Measurements from ENCODE around the gene CTNNA3.

Gene CTNNA3

GRCh38 chr10:66795866-66796265, 900.1 kb downstream of the CTNNA3 start:
- no peak for FAIRE-seq

GRCh38 chr10:66792441-66792840, 903.6 kb downstream of the CTNNA3 start:
- FAIRE-seq = no peak

DNA sequence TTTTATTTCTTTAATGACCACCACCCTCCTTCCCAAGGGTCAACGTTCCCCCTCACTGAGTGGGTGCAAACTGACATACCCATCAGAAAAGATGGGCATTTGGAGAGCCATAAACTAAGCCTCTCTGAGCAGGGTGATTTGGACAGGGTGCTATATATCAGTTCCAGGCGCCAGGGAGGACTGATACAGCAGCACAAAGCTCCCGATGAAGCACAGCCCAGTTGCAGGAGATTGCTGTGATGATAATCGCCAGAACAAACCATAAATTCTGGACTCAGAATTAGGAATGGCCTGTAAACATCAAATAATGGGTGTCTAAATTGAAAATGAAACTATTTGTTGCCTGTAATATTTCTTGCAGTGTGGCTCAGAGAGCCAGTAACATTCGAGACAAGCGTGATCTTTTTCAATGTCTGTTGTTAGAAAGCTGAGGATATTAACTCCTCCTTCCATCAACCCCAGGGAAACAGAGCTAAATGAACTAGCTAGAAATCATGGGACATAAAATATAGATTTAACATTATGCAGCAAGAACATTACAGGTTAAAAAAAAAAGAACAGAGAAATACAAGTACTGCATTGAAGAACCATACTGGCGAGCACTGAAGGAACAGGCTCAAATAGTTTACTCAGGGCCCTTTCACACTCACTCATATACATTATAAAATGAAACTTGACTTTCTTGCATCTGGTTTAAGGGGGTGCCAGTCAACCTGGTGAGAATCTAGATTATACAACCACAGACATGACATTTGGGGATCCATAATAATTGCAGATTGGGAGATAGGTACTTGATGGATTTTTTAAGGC, 907.6 kb downstream of the CTNNA3 start:
- no peak for FAIRE-seq

- no peak for FAIRE-seq
Observed at GRCh38 chr10:66786709-66787108, 909.3 kb downstream of the CTNNA3 start.

GRCh38 chr10:66784770-66785169, 911.2 kb downstream of the CTNNA3 start:
- no peak for FAIRE-seq

GRCh38 chr10:66783316-66783715, 912.7 kb downstream of the CTNNA3 start:
- FAIRE-seq = no peak

GRCh38 chr10:66782776-66783175, 913.2 kb downstream of the CTNNA3 start:
- FAIRE-seq = no peak

DNA sequence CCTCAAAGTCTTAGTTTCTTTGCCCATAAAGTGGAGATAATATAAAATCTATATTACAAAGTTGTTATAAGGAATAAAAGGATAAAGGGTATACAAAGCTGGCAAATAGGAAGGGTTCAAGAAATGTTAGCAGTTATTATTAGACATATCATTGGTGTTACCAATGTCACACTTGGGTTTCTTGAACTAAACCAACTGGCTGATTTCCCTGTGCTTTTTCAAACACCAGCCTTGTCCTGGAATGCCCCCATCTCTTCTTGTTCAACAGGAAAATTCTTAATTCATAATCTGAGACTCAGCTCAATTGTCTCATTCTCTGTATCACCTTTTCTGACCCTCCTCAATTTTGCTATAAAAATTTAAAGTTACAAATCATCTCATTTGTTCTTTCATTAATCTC, 913.9 kb downstream of the CTNNA3 start:
- FAIRE-seq = no peak

- FAIRE-seq = no peak
Observed at GRCh38 chr10:66780796-66781195, 915.2 kb downstream of the CTNNA3 start.

DNA sequence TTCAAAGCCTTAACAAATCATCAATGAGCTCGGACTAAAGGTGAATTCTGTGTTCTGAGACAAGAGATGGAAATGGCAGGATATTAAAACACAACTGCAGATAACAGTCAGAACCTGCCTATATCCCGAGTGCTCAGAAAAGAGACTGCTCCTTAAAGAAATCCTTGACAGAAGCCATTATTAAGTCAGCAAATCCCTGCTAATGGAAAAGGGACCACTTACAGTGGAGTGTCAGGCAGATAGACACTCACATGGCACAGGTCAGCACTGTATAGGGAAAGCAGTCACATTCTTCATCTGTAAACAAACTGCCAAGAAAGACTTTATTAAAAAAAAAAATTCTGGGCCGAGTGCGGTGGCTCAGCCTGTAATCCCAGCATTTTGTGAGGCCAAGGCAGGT, 917.6 kb downstream of the CTNNA3 start:
- no peak for FAIRE-seq

- no peak for FAIRE-seq
Observed at GRCh38 chr10:66777665-66778064, 918.3 kb downstream of the CTNNA3 start.

- no peak for FAIRE-seq
Observed at GRCh38 chr10:66773472-66773817, 922.5 kb downstream of the CTNNA3 start.

DNA sequence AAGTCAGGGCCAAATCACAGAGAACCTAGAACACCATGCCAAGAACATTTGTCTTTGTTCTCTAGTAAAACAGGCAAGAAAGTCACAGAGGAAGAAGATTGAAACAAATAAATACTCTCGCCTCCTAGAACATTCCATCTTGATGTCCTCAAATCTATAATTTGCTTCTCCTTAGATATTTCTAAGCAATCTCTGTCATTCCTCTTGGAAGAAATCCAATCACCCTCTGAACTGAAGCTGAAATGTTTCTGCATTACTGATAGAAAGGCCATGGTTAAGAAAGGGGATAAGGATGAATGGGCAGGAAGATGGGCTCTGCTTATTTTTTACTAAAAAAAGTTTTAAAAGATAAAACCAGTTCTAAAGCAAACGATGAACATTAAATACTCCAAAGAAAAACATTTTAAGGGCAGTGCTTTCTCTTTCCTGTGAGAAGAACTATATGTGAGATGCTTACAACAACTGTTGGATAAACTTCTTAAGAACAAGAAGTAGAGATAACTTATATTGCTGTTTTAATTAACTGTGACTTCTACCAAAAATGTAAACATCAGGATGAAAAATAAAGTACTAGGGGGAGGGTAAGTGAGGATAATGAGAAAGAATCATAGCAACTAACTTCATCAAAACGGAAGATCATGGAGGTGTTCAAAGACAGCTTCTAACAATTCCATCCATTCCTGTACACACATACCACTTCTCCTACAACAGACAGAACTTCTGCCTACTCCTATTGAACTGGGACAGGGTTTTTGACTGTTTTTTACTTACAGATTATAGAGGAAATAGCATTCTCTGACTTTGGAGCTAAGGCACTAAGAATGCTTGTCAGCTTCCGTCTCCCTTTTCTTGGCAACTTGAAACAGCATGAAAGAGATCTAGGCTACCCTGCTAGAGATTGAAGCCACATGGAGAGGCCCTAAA, 923.2 kb downstream of the CTNNA3 start:
- no peak for FAIRE-seq

DNA sequence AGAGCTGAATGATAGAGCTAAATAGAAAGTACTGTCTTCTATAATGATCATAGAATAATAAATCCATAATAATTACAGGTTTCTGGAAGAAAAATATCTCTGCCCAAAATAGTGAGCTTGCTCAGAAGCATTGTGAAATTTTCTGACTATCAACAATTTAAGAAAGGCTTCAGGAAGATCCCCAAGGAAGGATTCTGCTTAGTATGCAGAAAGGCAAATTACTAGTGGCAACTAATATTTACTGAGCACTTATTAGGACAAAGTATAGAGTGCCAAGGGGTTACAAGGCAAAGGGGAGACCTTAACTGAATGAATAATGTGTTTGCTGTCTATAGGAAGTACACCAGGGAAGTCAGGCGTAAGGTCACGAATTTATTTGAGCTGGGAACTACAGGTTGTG, 928.3 kb downstream of the CTNNA3 start:
- no peak for FAIRE-seq

- FAIRE-seq = no peak
Observed at GRCh38 chr10:66762218-66762729, 933.7 kb downstream of the CTNNA3 start.

- FAIRE-seq = no peak
Observed at GRCh38 chr10:66760941-66761340, 935.1 kb downstream of the CTNNA3 start.

- FAIRE-seq = no peak
Observed at GRCh38 chr10:66755474-66755873, 940.5 kb downstream of the CTNNA3 start.

GRCh38 chr10:66752714-66753113, 943.3 kb downstream of the CTNNA3 start:
- FAIRE-seq = no peak

DNA sequence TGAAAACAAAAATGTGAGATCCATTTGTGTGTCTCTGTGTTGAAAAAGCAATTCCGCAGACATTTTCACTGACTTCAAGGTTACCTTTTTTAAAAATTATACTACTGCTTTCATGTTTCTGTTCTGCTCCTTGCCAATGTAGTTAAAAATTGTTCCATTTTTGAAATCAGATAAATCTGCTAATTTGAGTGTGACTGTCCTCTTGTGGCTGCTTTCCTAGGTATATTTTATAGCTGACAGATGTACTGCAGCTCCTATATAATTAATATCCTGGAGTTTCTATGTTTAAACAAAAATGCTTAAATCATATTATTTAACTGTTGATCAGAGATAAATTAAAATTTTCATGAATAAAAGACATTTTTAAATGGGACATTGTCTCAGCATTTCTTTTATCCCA, 947.8 kb downstream of the CTNNA3 start:
- no peak for FAIRE-seq

DNA sequence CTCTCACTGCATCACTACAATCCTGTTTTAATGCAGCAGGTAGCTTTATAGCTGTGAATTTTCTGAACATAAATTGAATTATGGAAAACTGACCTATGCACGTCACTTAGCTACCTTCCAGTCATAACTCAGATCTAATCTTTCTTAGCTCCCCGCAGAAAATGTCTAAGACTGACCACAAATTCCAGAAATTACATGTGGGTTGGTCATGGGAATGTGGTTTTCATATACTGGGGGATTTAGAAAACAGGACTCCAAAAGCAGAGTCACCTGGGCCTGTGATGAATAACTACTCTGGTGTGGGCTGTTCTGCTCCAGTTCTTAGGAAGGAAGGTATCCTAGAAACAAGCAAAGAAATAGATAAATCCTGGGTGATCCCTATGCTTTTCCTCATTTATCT, 948.5 kb downstream of the CTNNA3 start:
- no peak for FAIRE-seq

- FAIRE-seq = no peak
Observed at GRCh38 chr10:66746711-66747110, 949.3 kb downstream of the CTNNA3 start.

- FAIRE-seq = no peak
Observed at GRCh38 chr10:66746246-66746645, 949.7 kb downstream of the CTNNA3 start.

- FAIRE-seq = no peak
Observed at GRCh38 chr10:66744915-66745314, 951.1 kb downstream of the CTNNA3 start.

DNA sequence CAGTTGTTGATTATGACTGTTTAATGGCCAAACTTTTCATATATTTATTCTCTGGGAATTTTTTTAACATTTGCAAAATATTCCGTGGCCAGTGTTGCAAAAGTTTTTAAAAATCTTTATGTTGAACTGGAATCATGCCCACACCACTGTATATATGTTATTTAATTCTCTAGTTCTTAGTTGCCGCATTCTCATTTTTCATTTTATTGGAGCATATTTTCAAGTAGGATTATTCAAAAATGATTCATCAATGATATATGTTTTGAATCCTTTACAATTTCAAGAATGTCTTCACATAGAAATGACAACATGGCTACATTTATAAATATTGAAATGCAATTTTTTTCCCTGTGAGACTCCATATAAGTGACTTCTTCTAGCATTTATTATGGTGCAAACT, 958.8 kb downstream of the CTNNA3 start:
- no peak for FAIRE-seq
